H7 (cell line): ENCODE data around the gene EEFSEC. TPM values are rescaled to one million over a fixed set of nuclear protein-coding genes. Genes with fewer than 3 reads are reported as not detected.

ENCODE experiments used
- DNase-seq: peaks from one replicate; pipeline ENCODE4 v3.0.0; 2012
- H3K27me3 ChIP-seq: 2 replicates; pipeline ENCODE4 v1.6.0; 2011; ENCODE audit warnings: mild to moderate bottlenecking, low read length; ENCODE audit not compliant: control insufficient read depth, insufficient read depth
- H3K36me3 ChIP-seq: replicated peaks from 2 replicates; pipeline ENCODE4 v1.5.1; 2011; ENCODE audit warnings: low read length; ENCODE audit not compliant: control insufficient read depth, insufficient read depth
- H3K4me3 ChIP-seq: 2 replicates; pipeline ENCODE4 v1.5.1; 2011; ENCODE audit warnings: low read depth, mild to moderate bottlenecking, control low read depth, low read length, moderate library complexity; ENCODE audit not compliant: insufficient read depth
- total RNA-seq: library from RNA; depleted of rRNA; stranded (reverse); fragments of >200 nt; shearing (Covaris generic); gene quantifications from 2 replicates; pipeline ENCODE4 v1.2.3, GENCODE V29; 2014; rRNA removed

EEFSEC gene
- 7.4 and 8.1 TPM in 2 replicates for total RNA-seq

GRCh38 chr3:128153156-128154041, at the start of gene EEFSEC:
TSS of gene EEFSEC (plus strand) at chr3:128153481. CDS start at chr3:128153508, 27 bp downstream.
- H3K4me3 ChIP-seq = peak within 1 kb of the TSS; percentile 97

DNA sequence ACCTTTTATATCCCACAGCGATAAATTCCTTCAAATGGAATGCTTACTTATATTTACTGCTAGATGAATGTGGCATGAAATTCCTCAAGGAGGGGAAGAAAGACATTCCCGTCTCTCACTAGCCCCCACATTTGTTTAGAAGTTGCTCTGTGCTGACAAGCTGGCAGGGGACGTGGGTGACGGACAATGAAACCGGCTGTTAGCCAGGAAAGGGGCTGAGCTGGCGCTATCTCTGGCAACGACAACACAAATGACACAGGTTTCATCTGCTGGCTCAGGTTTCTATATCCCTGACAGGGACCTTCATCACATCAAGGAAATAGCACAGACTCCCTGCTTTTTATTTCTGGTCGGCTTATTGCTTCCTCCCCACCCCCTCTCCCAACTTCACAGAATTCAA, 45.4 kb upstream of the EEFSEC start:
- Histone ChIP-seq H3K27me3 (no peaks in the 10 kb centered on the region), H3K4me3 (no peak overlapping the region), H3K36me3 (peaks cover 23% of the 10 kb centered on the region)
- no peak for DNase-seq

More at GRCh38 chr3:128153156-128154041, at the start of gene EEFSEC:
- peak; percentile 85 for DNase-seq
- no peaks in the 10 kb centered on the region; the same call in 1 of the 2 replicates for H3K27me3 ChIP-seq
- no peaks in the 10 kb centered on the region; the same call in 1 of the 2 replicates for H3K36me3 ChIP-seq

GRCh38 chr3:128111147-128111546, 42.1 kb upstream of the EEFSEC start:
- Histone ChIP-seq H3K4me3 (no peak overlapping the region), H3K27me3 (no peaks in the 10 kb centered on the region), H3K36me3 (peaks cover 18% of the 10 kb centered on the region)
- no peak for DNase-seq

DNA sequence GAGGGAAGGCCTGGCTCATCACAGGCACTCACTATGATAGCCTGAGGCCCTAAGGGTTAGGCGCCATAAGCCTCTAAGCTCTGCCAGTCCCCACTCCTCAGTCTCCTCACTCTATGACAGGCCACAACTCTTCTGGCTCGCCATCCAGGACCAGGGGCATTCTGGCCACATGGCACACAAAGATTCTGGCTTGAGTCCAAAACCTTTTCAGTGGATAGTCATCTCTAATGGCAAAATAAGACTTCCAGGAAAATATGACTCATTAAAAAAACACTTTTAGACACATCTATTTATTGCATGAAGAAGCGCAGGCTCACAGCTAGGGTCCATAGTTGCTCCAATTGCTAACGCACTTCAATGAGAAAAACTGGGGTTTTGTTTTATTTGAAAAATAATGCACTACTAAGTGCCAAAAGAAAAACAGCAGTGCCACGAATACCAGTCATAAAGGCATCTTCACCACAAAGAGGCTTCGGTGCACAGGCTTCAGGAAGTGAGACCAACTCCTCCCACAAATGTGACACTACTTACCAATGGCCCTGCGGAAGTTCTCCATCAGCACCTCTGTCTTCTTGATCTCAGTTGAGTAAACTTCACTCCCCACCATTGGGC, 40.8 kb upstream of the EEFSEC start:
- DNase-seq = no peak
- H3K4me3 ChIP-seq = no peak overlapping the region
- H3K27me3 ChIP-seq = no peaks in the 10 kb centered on the region
- H3K36me3 ChIP-seq = peaks cover 22% of the 10 kb centered on the region

DNA sequence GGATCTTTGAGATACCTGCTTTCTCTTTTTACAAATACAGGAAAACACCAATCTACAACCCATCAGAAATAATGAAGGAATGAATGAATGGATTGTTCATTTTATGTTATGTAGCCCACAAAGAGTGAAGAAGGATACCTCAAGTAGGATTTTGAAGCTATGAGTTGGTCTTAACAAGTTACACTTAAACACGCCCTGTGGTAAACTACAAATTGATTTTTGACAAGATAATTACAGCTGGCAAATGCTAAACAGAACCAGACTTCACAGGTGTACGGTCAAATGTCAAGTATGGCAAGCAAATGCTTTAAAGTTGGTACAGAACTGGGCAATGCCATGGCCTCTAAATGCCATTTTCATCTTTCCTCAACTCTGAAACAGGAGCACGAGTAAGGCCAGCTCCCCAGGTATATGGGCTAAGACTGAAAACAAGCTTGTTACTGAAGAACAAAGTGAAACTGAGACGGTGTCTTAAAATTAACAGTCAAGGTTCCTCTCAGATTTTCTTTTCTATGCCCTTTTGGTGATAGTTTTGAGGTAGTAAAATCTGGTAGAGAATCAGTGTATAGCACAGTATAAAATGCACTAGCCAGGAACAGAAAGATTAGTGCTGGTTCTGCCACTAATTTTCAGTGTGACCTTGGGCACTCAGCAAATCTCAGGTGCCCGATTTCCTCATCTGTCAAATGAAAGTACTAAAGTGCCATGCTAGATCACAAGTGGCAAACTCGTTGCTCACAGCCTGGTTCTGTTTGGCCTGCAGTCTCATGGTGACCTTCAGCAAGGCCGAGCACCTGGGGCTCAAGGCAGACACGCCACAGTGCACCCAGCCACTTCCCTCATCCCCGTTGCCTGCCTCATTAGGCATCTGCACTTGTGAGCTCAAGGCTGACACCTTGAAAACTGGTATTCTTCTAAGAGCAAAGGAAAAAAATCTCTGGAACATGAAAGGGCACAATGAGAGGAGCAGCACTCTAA, 39.2 kb upstream of the EEFSEC start:
- Histone ChIP-seq H3K4me3 (no peak overlapping the region), H3K27me3 (no peaks in the 10 kb centered on the region), H3K36me3 (peaks cover 22% of the 10 kb centered on the region)
- DNase-seq = no peak

- no peak for DNase-seq
- Histone ChIP-seq H3K27me3 (no peaks in the 10 kb centered on the region), H3K36me3 (peaks cover 5% of the 10 kb centered on the region), H3K4me3 (no peak overlapping the region)
Observed at GRCh38 chr3:128122013-128122412, 31.3 kb upstream of the EEFSEC start.

DNA sequence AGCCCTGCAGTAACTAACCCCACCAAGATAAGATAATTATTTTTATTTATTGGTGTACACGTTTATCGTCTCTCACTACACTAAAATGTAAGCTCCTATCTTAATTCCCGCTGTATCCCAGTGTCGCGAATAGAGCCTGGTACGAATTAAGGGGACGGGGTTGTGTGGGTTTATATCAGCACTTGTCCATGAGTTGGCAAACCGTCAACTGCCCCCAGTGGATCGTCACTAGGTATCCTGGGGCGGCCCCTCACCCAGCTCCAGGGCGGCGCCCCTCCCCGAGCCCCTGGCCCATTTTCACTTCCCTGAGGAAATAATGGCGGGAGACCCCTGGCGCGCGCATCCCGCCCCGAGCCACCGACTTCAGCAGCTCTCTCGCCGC, 30.1 kb upstream of the EEFSEC start:
- Histone ChIP-seq H3K4me3 (peak overlapping the region; percentile 97), H3K36me3 (peaks cover 2% of the 10 kb centered on the region; the same call in 1 of the 2 replicates), H3K27me3 (no peaks in the 10 kb centered on the region)
- DNase-seq = no peak

GRCh38 chr3:128123538-128124368, 29.5 kb upstream of the EEFSEC start, which contains the start of gene RUVBL1:
TSS of gene RUVBL1 (minus strand) at chr3:128123812. CDS start at chr3:128123724, 88 bp downstream.
- Histone ChIP-seq H3K36me3 (no peaks in the 10 kb centered on the region), H3K4me3 (peak within 1 kb of the TSS; percentile 97)

DNA sequence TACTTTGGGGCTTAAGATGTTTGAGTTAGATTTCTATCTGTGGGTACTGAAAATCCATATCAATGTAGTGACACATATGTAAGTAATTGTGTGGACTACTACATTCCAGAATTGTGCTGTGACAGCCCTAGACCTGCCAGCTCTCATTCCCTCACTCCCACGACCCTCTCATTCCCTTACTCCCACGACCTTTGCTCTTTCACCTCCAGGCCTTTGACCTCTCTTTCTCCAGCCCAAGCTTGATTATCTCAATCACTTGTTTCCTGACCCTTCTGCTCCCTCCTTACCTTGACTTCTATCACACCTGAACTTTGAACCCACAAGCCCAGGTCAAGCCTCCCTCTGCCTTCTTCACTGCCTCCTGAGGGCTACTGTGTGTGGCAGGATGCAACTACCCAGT, 26.0 kb upstream of the EEFSEC start:
- Histone ChIP-seq H3K4me3 (no peak overlapping the region), H3K27me3 (no peaks in the 10 kb centered on the region), H3K36me3 (no peaks in the 10 kb centered on the region)
- no peak for DNase-seq

More at GRCh38 chr3:128123538-128124368, 29.5 kb upstream of the EEFSEC start, which contains the start of gene RUVBL1:
- peak; percentile 97 for DNase-seq
- H3K27me3 ChIP-seq = no peaks in the 10 kb centered on the region

DNA sequence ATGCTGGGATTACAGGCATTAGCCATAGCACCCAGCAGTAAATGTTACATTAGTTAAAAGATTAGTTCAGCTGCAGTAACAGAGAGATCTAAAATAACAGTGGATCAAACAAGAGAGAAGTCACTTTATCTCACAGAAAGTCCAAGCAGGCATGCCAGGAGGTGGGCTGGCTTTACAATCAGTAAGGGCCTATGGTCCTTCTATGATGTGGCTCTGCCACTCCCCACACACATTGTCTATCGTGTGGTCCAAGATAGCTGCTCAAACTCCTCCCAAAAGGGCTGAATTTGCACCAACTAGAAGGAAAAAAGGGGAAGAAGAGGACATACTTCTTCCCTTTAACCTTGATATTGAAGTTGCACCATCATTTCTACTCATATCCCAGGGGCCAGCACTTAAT, 25.0 kb upstream of the EEFSEC start:
- no peak for DNase-seq
- Histone ChIP-seq H3K27me3 (no peaks in the 10 kb centered on the region), H3K36me3 (no peaks in the 10 kb centered on the region), H3K4me3 (no peak overlapping the region)

- H3K36me3 ChIP-seq = no peaks in the 10 kb centered on the region
- DNase-seq = no peak
- H3K27me3 ChIP-seq = no peaks in the 10 kb centered on the region
- no peak overlapping the region for H3K4me3 ChIP-seq
Observed at GRCh38 chr3:128131897-128132646, 21.2 kb upstream of the EEFSEC start.

GRCh38 chr3:128133273-128133883, 19.9 kb upstream of the EEFSEC start:
- H3K36me3 ChIP-seq = no peaks in the 10 kb centered on the region
- DNase-seq = no peak
- H3K27me3 ChIP-seq = no peaks in the 10 kb centered on the region
- H3K4me3 ChIP-seq = no peak overlapping the region
